CD4-positive, alpha-beta T cell treated with Interleukin-6 for 4 hours (primary cell): ENCODE results near the gene EML1.
"Not testable (repeated sequence)": the region's sequence is repeated elsewhere in the genome, so short reads cannot be mapped to it uniquely, and the experiment has no call there.

Source experiments
- DNase-seq: peaks from one replicate; pipeline ENCODE4 v3.0.0-alpha.2; 2020; ENCODE audit warnings: mixed read lengths

The EML1 gene

DNA sequence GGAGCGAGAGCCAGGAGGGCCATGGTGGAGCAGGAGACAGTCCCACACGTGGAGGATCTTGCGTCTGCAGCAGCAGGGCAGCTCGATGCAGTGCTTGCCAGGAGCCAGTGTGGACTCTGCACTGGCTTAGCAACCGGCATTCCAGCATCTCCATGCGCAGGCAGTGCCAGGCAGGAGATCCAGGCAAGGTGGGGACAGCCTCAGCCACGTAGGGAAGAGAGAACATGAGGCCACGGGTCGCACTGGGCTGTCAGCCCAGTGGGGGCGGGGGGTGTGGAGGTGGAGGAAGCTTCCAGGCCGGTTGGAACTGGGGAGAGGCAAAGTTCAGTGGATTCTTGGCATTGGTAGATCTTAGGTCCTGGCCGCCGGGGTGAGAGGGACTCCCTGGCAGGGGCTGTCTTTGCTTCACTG, 151.0 kb downstream of the EML1 start:
- no peak for DNase-seq

DNA sequence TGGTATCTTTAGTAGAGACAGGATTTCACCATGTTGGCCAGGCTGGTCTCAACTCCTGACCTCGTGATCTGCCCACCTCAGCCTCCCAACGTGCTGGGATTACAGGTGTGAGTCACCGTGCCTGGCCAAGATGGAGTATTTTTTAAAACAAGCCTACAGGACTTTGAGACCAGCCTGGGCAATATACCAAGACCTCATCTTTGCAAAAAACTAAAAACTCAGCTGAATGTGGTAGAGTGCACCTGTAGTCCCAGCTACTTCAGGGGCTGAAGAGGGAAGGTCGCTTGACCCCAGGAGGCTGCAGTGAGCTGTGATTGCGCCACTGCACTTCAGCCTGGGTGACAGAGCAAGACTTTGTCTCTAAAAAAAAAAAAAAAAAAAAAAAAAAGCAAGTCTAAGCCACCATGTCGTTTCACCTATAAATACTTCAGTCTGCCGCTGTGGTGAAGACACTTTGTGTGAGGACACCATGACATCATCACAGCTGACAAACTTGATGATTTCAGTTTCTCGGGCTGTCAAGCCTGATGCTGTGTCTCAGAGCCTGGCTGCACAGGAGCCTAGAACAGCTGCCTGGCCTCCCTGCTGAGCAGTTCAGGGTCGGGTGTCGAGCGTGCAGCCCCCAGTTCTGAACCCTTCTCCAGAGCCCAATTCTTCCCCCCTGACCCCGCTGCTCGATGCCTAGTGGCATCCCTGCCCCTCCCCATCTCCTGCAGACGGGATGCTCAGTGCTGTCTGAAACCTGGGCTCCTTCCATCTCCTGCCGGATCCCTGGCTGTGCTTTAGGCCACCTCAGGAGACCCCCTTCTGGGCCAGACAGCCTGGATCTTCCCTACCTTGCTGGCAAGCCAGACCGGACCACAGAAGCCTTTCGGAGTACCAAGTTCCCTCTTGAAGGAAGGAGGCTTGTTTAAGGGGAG, 152.8 kb downstream of the EML1 start:
- peak; percentile 15 for DNase-seq

DNA sequence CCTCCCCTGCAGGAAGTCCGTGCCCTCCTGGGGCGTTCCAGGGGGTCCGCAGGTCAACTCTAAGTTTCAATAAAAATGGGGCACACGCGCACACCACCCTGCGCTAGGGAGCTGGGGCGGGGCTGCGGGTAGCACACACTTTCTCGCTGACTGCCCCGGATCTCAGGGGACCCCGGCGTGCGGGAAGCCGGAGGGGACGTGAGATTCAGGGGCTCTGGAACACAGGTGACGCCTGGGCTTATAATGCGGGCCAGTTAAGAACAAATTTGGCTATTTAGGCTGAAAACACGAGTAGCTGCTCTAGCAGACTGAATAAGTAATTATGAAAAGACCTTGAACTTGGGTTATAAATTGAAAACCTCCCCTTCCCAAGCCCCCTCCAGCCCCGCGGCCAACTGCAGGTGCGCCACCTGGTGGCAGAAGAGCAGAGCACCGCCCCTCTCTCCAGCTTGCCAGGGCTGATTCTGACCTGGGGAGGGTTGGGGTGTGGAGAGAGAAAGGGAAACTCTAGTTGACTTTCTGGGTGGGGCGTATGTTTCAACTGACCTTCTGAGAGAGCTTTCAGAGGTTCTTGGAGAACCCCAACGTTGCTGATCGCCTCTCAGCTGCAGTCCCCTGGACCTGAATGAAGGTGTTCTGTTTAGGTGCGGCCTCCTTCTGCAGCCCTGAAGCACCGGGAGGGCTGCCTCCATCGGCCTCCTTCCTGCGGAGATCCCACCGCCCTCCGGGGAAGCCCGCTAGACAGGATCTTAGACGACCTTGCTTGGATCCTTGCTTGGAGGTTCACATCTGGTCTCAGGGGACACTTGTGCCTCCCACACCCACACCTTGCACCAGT, 153.7 kb downstream of the EML1 start:
- DNase-seq: peak; percentile 62

DNA sequence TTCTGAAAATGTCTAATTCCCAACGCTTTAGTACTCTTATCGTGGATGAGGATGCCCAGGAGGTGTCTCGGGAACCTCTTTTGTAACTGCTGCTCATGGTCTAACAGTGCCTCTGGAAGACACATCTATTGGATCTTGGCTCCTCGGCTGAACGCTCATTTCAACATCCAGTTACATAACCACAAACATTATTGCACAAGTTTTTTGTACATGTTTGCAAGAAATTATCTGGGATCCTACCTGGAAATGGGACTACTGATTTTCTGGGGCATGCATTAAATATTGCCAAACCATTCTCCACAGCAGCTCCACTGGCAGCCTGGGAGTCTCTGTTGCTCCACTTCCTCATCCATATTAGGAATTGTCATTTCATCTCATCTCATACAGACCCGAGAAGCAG, 154.5 kb downstream of the EML1 start:
- no peak for DNase-seq

DNA sequence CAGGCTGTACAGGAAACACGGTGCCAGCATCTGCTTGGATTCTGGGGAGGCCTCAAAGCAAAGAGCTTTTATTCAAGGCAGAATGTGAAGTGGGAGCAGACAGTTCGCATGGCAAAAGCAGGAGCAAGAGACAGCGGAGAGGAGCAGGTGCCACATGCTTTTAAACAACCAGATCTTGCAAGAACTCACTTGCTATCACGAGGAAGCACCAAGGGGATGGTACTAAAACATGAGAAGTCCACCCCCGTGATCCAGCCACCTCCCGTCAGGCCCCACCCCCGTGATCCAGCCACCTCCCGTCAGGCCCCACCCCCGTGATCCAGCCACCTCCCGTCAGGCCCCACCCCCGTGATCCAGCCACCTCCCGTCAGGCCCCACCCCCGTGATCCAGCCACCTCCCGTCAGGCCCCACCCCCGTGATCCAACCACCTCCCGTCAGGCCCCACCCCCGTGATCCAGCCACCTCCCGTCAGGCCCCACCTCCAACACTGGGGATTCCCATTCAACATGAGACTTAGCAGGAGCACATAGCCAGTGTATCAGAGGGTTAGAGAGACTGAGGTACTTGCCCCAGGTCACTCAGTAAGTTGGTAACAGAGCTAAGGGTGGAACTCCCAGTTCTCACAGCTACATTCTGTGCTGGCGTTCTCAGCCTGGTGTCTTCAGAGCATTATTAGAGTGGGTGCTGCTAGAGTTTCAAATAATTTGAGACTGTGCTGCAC, 156.0 kb downstream of the EML1 start:
- not testable (repeated sequence) for DNase-seq

DNA sequence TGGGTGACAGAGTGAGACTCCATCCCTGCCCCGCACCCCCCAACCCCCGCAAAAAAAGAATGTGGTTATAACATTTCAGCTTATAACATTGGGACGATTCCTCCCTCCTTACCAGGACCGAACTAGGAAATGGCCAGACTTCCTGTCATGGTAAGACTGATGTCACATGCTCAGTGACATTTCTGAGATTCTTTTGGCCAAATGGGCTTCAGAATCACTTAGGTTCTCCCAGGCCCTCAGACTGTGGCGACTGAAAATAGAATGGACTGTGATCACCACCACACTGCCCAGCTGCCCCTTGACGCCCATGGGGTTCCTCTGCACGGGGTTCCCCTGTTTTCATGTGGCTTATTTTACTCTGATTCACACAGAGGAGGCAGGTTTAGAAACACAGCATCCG, 157.0 kb downstream of the EML1 start:
- no peak for DNase-seq

DNA sequence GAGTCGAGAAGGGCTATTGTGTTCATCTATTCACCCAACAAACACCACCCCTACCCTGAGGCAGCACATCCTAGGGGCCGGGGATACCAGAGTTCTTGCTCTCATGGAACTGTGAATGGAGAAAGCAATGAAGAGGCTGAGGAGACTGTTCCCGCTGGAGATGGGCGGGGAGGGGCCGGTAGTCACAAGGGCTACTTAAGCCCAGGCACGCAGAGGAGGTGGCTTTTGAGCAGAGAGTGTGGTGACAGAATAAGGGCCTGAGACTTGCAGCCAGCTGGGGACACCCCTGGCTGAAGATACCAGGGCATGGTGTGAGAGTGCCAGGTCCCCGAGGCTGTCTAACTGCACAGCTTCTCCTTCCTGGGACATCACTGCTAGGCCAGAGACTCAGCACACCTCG, 157.9 kb downstream of the EML1 start:
- DNase-seq: no peak

DNA sequence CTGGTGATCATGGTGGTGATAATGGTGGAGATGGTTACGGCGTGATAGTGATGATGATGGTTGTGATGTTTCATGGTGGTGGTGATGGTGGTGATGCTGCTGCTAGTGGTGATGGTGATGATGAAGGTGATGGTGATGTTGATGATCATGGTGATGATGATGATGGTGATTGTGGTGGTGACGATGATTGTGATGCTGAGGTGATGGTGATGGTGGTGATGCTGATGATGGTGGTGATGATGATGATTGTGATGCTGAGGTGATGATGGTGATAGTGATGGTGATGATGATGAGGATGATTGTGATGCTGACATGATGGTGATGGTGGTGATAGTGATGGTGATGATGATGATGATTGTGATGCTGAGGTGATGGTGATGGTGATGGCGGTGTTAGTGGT, 158.8 kb downstream of the EML1 start:
- DNase-seq: no peak

DNA sequence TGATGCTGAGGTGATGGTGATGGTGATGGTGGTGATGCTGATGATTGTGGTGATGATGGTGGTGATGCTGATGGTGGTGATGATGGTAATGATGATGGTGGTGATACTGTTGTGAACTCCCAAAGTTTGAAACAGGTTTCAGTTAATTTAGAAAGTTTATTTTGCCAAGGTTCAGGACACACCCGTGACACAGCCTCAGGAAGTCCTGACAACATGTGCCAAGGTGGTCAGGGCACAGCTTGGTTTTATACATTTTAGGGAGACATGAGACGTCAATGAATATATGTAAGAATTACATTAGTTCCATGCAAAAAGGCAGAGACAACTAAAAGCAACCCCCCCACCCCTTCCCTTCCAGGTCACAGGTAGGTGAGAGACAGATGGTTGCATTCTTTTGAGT, 159.2 kb downstream of the EML1 start:
- DNase-seq: no peak

DNA sequence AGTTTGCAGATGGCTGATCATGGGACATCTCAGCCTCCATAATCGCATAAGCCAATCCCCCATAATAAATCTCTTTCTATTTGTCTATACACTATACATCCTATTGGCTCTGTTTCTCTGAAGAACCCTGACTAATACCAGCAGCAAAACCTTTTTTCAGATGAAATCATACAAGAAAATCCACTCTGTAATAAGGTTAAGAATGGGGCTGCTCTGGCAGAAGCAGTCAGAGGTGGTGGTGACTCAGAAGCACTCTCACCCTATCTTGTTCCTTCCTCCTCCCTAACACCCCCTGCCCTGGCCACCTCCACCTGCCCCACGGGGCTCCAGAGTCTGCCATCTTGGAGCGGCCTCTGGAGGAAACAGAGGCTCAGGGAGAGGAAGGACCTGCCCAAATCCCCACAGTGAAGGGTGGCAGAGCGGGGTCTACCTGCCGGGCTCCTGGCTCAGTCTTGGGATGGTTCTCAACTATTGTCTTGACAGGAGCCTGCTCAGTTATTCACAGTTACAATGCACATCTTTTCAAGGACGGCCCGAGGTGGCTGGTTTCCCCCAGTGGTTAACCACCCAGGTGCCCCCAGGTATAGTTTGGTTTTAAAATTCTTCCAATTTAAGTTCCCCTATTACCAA, 162.7 kb downstream of the EML1 start:
- DNase-seq: no peak

DNA sequence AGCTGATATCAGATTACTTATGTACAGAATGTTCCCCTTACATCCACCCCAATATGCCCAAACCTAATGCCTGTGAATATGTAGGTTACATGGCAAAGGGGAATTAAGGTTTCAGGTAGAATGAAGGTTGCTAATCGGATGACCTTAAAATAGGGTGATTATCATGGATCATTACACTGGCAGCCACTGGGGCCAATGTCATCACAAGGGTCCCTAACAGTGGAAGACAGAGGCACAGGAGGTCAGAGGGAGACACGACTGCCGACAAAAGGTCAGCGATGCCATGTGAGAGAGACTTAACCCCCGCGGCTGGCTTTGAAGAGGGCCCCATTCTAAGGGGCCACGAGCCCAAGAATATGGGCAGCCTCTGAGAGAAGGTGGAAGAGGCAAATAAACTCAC, 165.2 kb downstream of the EML1 start:
- no peak for DNase-seq

DNA sequence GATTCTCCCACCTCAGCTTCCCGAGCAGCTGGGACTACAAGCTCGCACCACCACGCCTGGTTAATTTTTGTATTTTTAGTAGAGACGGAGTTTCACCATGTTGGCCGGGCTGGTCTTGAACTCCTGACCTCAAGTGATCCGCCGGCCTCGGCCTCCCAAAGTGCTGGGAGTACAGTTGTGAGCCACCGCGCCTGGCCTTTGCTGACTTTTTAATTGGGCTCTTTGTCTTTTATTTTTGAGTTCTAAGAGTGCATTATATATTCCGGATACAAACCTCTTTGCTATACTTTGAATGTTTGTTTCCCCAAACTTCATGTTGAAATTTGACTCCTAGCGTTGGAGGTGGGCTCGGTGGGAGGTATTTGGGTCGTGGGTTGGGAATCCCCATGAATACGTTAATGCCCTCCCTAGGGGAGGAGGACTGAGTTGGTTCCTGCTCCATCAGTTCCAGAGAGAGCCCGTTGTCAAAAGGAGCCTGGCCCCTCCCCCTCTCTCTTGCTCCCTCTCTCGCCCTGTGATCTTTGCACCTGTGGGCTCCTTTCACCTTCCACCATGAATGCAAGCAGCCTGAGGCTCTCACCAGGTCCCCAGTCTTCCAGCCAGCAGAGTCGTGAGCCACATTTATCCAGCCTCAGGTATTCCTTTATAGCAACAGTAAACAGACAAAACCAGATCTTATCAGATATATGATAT, 168.8 kb downstream of the EML1 start:
- no peak for DNase-seq

DNA sequence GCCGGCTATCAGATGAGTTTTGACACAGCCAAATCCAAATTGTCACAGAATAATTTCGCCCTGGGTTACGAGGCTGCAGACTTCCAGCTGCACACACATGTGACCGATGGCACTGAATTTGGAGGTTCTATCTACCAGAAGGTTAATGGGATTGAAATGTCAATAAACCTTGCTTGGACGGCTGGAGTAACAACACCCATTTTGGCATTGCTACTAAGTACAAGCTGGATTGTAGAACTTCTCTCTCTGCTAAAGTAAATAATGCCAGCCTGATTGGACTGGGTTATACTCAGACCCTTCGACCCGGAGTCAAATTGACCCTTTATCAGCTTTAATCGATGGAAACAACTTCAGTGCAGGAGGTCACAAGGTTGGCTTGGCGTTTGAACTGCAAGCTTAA, 171.8 kb downstream of the EML1 start:
- no peak for DNase-seq

DNA sequence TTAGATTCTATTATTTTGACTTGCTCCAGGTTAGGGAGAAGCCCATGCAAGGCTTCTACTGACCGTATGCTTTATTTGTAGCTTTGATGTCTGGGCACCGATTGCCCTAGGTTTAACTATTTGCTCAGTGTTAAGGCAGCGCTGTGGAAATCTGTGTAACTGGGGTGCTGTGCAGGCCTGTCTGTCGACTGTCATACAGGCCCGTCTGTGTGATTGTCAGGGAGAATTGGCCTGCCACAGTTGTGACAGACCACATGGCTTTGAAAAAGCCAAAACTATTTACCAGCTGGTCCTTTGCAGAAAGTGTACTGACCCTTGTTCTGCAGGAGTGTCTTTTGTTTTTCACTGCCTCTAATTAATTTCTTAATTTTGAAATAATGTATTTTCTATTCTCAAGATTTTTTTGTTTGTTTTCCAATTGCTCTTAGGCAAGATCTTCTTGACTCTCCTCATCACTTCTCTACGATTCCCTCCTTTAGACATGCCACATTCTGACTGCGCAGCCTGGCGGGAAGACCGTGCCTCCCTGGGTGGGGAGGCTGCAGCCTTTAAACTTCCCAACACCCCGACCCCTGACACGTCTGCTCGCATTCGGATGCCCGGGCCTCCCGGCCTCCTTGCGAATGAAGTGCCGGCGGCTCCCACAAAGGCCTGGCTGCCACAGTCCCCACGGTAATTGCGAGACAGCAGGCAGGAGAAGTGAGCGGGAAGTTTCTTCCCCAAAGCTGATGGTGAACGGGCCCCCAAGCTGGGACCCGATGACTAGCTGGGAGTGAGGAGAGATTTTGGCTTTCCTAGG, 173.0 kb downstream of the EML1 start:
- DNase-seq: no peak

DNA sequence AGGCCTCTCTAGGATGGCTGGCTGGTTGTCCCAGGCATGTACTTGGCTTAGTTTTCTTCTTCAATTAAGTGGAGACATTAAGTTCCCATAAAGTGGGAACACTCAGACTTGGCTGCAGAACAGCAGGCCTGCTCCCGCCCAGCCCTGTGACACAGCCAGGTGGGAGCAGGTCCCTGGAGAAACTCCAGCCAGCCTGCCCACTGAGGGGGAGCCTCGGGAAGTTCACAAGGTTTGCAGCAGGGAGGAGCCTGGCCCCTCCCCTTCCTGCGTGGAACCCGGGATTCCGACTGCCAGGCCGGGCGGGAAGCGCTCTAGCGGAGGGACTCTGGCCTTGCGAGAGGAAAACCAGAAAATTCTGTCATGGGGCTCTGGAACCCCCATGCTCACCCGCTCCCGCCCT, 173.7 kb downstream of the EML1 start:
- no peak for DNase-seq

DNA sequence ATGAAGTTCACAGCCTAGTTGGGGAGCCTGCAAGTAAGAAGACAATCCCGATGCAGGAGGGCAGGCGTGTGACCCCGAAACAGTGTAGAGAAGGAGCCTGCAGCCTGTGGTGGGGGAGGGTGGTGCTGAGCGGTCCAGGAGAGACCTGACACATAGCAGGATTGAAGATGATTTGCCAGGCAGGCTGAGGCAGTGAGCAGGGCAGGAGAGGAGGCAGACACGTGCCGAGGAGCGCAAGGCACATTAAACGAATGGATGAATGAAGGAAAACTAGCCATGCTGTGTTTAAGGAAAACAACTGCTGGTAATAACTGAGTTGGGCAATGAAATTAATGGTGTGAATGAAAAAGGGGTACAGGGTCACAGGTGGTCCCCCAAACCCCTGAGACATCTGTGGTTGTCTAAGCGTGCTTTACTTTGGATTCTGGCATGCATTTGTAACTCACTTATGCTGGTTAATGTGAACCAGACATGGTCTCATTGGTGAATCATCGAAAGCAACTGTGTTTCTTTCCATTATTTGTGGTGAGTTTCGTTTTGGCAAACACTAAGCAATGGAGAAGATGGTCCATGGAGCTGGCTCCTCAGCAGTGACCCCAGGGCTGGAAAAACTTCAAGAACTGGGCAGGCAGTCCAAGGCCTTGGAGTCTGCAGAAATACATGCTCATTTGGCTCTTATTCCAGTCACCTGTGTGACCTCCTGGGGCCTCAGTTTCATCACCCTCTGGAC, 175.1 kb downstream of the EML1 start:
- DNase-seq: no peak

DNA sequence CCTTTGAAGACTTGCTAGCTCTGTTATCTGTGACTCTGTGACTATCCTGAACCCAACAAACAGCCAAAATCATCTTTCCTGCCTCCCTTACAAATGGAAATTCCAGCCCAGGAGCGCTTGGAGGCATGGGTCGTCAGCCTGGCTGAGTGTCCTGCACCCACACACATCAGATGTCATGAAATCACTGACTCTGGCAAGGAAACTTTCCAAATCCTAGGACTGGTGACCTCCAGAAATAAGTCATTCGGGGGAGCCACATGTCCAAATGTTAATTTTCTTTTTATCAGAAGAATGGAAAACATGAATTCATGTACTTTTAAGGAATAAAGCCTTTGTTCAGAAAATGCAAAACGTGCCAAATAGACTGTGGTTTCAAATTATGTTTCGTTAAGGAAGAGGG, 175.7 kb downstream of the EML1 start:
- no peak for DNase-seq

DNA sequence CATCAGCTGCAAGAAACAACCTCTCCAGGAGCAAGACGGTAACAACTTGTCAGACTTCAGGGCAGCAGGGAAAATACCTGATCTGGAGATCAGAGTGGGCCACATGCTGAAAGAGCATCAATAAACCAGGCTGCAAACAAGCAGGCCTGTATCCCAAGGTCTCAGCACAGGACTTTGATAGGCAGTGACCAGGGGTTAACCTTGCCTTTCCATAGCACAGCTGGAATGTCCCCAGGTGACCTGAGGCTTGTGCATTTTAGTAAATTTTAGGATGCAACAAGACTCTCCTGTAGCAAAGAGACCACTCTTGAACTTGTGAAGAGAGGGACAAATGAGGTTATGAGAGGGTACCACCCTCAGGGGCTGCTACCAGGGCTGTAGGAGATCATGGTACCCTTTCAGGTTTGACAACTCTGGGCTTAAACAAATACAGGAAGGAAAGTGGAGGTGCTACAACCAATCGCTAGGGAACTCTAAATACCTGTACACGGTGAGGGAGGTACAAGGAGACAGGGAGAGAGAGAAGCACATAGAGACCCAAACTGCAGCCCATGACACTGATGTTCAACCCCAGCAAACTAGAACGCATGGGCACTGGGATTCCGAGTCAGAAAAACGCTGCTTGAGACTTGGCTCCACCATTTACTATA, 176.6 kb downstream of the EML1 start:
- no peak for DNase-seq

DNA sequence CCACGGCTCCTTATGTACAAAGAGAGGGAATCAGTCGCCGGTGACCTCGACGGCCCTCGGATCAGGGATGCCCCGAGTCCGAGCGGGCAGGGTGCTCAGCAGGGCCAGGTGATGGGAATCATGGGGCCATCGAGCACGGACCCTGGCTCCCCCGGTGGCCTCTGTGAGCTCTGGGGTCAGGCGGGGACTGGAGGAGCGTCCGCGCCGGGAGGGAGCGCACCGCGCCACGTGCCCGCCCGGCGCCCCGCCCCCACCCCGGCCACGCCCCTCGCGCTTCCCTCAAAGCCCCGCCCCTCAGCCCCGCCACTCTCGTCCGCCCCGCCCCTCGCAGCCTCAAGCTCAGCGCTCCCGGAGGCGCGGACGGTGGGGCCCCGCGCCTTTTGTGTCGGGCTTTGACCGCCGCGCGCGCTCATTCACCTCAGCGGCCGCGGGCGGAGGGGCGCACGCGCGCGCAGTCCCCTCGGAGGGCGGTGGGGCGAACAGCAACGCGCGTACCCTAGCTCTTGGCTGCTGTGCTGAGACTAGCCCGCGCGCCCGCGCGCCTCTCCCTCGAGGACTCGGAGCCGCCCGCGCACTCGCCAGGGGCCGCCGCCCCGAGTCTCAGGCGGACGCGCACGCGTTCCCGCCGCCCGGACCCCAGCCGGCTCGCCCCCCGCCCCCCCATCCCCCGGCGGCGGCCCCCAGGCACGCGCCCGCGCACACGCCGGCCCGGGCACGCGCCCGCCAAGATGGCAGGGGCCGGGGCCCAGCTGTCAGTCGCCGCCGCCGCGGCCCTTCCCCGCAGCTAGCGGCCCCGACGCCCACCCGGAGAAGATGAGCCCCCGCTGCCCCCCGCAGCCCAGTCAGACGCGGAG, 178.1 kb downstream of the EML1 start:
- DNase-seq: peak; percentile 89
